Measurements from ENCODE around the gene TBC1D28.
"Not testable (repeated sequence)": the region's sequence is repeated elsewhere in the genome, so short reads cannot be mapped to it uniquely, and the experiment has no call there.

TBC1D28 gene

DNA sequence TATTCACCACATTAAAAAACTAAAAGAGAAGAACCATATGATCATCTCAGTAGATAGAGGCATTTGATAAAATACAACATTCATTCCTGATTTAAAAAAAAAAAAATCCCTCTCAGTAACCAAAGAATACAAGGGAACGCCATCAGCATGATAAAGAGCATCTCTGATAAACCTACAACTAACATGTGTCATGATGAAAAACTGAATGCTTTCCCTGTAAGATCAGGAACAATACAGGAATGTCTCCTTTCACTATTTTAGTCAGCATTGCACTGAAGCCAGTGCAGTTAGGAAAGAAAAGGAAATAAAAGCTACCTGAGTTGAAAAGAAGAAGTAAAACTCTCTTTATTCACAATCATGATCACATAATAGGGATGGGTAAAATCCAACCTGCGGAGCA is 51.1 kb downstream of the TBC1D28 start:
- not testable (repeated sequence) for DNase-seq

Data from NCI-H1930 (cell line).